OCI-LY1 (cell line): ENCODE results near the gene FLAD1.

Experiments used
- H2AFZ ChIP-seq: fragments of 200-600 bp; sonication (generic), shearing (Covaris generic); 2 replicates; pipeline ENCODE4 v1.6.0; 2014; ENCODE audit warnings: antibody characterized with exemption, mild to moderate bottlenecking, low read length
- H3F3A ChIP-seq: fragments of 200-600 bp; sonication (generic), shearing (Covaris generic); 2 replicates; pipeline ENCODE4 v1.6.0; 2014; ENCODE audit warnings: mild to moderate bottlenecking, antibody characterized with exemption, low read length, moderate library complexity; ENCODE audit not compliant: insufficient read depth
- H3K27ac ChIP-seq: fragments of 200-600 bp; sonication (generic); 2 replicates; pipeline ENCODE4 v1.5.1; 2014; ENCODE audit warnings: low read length, mixed run types, mild to moderate bottlenecking, low read depth; ENCODE audit not compliant: poor library complexity, severe bottlenecking
- H3K27me3 ChIP-seq: fragments of 200-600 bp; sonication (generic); 2 replicates; pipeline ENCODE4 v1.6.0; 2014; ENCODE audit warnings: antibody characterized with exemption, mild to moderate bottlenecking, low read length, moderate library complexity; ENCODE audit not compliant: insufficient read depth
- H3K36me3 ChIP-seq: fragments of 200-600 bp; sonication (generic); 2 replicates; pipeline ENCODE4 v1.6.1; 2014; ENCODE audit warnings: mild to moderate bottlenecking, antibody characterized with exemption, low read length, moderate library complexity, mixed read lengths; ENCODE audit not compliant: insufficient read depth
- H3K4me1 ChIP-seq: fragments of 200-600 bp; sonication (generic); 2 replicates; pipeline ENCODE4 v1.5.1; 2014; ENCODE audit warnings: mild to moderate bottlenecking, low read length, moderate library complexity; ENCODE audit not compliant: insufficient read depth, severe bottlenecking
- H3K4me2 ChIP-seq: fragments of 200-600 bp; sonication (generic), shearing (Covaris generic); 2 replicates; pipeline ENCODE4 v1.6.1; 2014; ENCODE audit warnings: low read length
- H3K4me3 ChIP-seq: fragments of 200-600 bp; sonication (generic); 2 replicates; pipeline ENCODE4 v1.5.1; 2014; ENCODE audit warnings: low read length, low read depth, mild to moderate bottlenecking, mixed read lengths; ENCODE audit not compliant: poor library complexity, severe bottlenecking
- H3K79me2 ChIP-seq: fragments of 200-600 bp; shearing (Covaris generic); 2 replicates; pipeline ENCODE4 v1.6.1; 2016; ENCODE audit warnings: mixed run types, low read length, mixed read lengths; ENCODE audit not compliant: insufficient read depth
- H3K9ac ChIP-seq: fragments of 200-600 bp; sonication (generic), shearing (Covaris generic); 2 replicates; pipeline ENCODE4 v1.6.1; 2014; ENCODE audit warnings: mild to moderate bottlenecking, low read length, mixed read lengths
- H3K9me2 ChIP-seq: fragments of 200-600 bp; sonication (generic), shearing (Covaris generic); 2 replicates; pipeline ENCODE4 v1.6.1; 2014; ENCODE audit warnings: low read depth, mild to moderate bottlenecking, low read length, mixed read lengths
- H3K9me3 ChIP-seq: fragments of 200-600 bp; shearing (Covaris generic); 2 replicates; pipeline ENCODE4 v1.6.1; 2014; ENCODE audit warnings: low read length, mixed read lengths
- H4K20me1 ChIP-seq: fragments of 200-600 bp; sonication (generic), shearing (Covaris generic); 2 replicates; pipeline ENCODE4 v1.6.0; 2016; ENCODE audit warnings: mild to moderate bottlenecking, low read length; ENCODE audit not compliant: insufficient read depth
- EZH2 ChIP-seq: fragments of 200-600 bp; sonication (generic), shearing (Covaris generic); IDR thresholded peaks from 2 replicates; pipeline ENCODE4 v1.8.0; 2017; ENCODE audit warnings: borderline replicate concordance, mixed run types, mild to moderate bottlenecking, antibody characterized with exemption, low read length, moderate library complexity, mixed read lengths
- TF ChIP-seq, protein P1 (sequence below): fragments of 200-600 bp; sonication (generic), shearing (Covaris generic); IDR thresholded peaks from 2 replicates; pipeline ENCODE4 v1.5.1; 2017; ENCODE audit warnings: mild to moderate bottlenecking, antibody characterized with exemption, low read length, moderate library complexity, mixed read lengths

The FLAD1 gene

DNA sequence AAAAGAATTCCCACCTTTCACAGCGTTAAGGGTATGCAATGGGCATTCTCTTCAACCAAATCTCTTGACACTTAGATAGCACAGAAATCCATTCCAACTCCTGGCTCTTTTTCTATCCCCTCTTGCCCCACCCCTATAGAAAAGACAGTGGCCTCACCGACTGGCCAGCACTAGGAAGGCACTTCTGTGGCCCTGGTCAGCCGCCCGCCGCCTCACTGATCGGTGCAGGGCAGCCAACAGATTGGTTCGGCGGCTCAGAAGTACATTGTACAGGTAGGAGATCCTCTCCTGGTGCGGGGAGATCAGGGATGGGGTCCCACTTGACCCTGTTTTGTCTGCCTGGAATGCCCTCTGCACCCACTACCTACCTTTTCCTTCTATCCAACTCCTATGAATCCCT lies 41.2 kb downstream of the FLAD1 start:
- no peaks in the 10 kb centered on the region for H3K36me3 ChIP-seq
- no peak overlapping the region for H3K4me3 ChIP-seq
- H3K27ac ChIP-seq = no peak overlapping the region
- TF ChIP-seq, protein P1, sequence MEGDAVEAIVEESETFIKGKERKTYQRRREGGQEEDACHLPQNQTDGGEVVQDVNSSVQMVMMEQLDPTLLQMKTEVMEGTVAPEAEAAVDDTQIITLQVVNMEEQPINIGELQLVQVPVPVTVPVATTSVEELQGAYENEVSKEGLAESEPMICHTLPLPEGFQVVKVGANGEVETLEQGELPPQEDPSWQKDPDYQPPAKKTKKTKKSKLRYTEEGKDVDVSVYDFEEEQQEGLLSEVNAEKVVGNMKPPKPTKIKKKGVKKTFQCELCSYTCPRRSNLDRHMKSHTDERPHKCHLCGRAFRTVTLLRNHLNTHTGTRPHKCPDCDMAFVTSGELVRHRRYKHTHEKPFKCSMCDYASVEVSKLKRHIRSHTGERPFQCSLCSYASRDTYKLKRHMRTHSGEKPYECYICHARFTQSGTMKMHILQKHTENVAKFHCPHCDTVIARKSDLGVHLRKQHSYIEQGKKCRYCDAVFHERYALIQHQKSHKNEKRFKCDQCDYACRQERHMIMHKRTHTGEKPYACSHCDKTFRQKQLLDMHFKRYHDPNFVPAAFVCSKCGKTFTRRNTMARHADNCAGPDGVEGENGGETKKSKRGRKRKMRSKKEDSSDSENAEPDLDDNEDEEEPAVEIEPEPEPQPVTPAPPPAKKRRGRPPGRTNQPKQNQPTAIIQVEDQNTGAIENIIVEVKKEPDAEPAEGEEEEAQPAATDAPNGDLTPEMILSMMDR = no peak
- TF ChIP-seq EZH2 = no peak
- H3K4me2 ChIP-seq = no peak overlapping the region
- no peaks in the 10 kb centered on the region for H3K9me2 ChIP-seq
- H3K27me3 ChIP-seq = 0 out of 2 replicates have a peak, but pooled peaks cover 3% of the 10 kb centered on the region
- no peaks in the 10 kb centered on the region for H3K4me1 ChIP-seq
- no peak overlapping the region for H2AFZ ChIP-seq
- H3K79me2 ChIP-seq = no peaks in the 10 kb centered on the region
- no peak overlapping the region for H3K9ac ChIP-seq
- H3K9me3 ChIP-seq = no peaks in the 10 kb centered on the region
- no peaks in the 10 kb centered on the region for H3F3A ChIP-seq
- no peaks in the 10 kb centered on the region for H4K20me1 ChIP-seq

DNA sequence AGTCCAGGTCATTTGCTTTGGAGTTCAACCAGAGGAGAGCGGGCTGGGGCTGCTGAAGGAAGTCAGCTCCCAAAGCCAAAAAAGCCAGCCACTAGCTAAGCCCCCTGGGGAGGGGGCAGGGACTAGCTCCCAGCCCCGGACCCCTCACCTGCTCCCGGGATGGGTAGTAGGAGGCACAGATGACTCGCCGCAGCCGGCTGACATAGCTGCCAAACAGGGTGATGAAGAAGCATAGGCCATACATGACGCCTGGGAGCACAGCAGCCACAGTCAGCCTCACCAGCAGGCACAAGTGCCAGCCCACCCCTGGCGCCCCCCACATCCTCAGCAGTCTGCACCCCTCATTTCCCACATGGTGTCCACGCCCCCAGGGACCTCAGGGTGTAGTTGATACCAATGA lies 43.0 kb downstream of the FLAD1 start:
- H3K4me3 ChIP-seq = no peak overlapping the region
- no peak overlapping the region for H3K4me2 ChIP-seq
- no peaks in the 10 kb centered on the region for H3K79me2 ChIP-seq
- no peak overlapping the region for H3K9ac ChIP-seq
- H3K27me3 ChIP-seq = 0 out of 2 replicates have a peak, but pooled peaks cover 7% of the 10 kb centered on the region
- H2AFZ ChIP-seq = no peak overlapping the region
- no peaks in the 10 kb centered on the region for H3K9me3 ChIP-seq
- no peak overlapping the region for H3K27ac ChIP-seq
- H3F3A ChIP-seq = no peaks in the 10 kb centered on the region
- TF ChIP-seq, protein P1 = no peak
- no peak for TF ChIP-seq EZH2
- H4K20me1 ChIP-seq = no peaks in the 10 kb centered on the region
- no peaks in the 10 kb centered on the region for H3K9me2 ChIP-seq
- H3K36me3 ChIP-seq = no peaks in the 10 kb centered on the region
- H3K4me1 ChIP-seq = no peaks in the 10 kb centered on the region

DNA sequence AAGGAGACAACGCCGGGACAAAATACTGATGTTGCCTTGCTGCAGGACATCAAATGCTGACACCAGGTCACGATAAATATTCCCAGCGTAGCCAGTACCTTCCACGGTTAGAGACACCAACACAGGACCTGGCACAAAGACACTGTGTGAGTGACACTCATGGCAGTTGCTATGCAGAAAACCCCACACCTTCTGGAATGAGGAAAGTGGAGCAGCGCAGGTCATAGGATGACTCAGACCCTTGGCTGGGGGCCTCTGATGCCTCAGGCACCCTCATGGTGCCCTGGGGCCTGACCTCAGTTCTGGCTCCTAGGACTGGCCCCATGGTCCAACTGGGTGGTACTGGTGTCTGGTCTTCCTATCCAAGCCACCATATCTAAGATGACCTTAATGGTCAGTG lies 43.4 kb downstream of the FLAD1 start:
- Histone ChIP-seq H3K9me3 (no peaks in the 10 kb centered on the region), H3F3A (no peaks in the 10 kb centered on the region), H4K20me1 (no peaks in the 10 kb centered on the region), H3K27me3 (0 out of 2 replicates have a peak, but pooled peaks cover 7% of the 10 kb centered on the region), H3K4me2 (no peak overlapping the region), H3K27ac (no peak overlapping the region), H3K4me3 (no peak overlapping the region), H2AFZ (no peak overlapping the region), H3K9me2 (no peaks in the 10 kb centered on the region), H3K4me1 (no peaks in the 10 kb centered on the region), H3K9ac (no peak overlapping the region), H3K79me2 (no peaks in the 10 kb centered on the region), H3K36me3 (no peaks in the 10 kb centered on the region)
- TF ChIP-seq, protein P1 = no peak
- no peak for TF ChIP-seq EZH2
